HG03280 (cell line): ENCODE results near the gene PAN3.

Source experiments
- ATAC-seq: cut with Tn5 transposase; IDR thresholded peaks from one replicate; pipeline ENCODE4 v1.9.1; 2021; ENCODE audit warnings: mild to moderate bottlenecking, moderate library complexity; ENCODE audit not compliant: unreplicated experiment

The PAN3 gene

DNA sequence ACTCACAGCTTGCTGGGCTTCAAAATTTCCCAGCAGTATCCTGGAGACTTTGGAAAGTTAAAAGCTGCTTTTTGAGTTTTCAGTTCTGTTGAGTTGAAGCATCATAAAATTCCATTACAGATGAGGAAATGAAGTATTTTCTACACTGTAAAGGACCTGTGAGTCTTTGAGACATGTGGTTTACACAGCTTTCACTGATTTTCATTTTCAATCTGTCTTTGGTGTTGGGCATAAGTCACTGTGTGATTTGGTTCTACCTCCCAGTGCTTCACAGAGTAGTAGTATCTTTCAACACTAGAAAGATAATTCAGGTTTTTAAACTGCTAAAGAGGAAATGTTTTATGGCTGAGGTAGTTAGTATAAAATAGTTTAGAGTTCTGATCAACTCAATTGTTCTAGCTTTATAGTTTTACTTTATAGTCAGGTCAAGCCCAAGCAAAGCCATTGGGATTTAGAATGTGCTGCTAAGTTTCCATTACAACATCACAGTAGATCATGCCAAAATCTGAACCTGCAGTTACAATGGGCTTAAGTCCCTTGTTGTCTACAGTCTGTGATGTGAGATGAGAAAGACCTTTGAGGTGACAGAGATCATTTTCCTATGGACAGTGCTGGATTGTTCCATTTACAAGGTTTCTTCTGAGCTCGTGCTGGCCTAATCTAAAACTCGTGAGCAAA, 195.0 kb downstream of the PAN3 start:
- ATAC-seq: no peak

DNA sequence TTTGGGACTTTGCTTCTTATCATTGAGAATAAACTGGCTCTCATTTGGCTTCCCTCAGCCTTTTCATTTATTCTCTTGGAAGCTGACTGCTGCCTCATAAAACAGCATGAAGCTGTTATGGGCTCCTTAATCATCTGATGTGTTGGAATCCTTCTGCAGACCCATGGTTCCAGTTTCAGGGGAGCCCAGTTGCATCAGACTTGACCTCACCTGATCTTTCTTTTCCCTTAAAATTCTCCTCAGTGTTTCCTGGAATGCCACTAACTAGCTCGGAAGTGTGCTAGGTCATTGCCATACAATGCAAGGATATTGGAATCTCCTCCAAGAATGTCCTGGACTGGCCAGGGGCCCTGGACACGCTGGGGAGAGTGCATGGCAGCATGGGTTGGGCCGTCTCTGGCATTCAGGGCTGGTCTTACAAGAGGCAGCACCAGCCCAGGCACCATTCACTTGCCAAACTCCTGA, 197.9 kb downstream of the PAN3 start:
- ATAC-seq: no peak

- no peak for ATAC-seq
These were observed 199.0 kb downstream of the PAN3 start for GRCh38 chr13:28337166-28338005.

DNA sequence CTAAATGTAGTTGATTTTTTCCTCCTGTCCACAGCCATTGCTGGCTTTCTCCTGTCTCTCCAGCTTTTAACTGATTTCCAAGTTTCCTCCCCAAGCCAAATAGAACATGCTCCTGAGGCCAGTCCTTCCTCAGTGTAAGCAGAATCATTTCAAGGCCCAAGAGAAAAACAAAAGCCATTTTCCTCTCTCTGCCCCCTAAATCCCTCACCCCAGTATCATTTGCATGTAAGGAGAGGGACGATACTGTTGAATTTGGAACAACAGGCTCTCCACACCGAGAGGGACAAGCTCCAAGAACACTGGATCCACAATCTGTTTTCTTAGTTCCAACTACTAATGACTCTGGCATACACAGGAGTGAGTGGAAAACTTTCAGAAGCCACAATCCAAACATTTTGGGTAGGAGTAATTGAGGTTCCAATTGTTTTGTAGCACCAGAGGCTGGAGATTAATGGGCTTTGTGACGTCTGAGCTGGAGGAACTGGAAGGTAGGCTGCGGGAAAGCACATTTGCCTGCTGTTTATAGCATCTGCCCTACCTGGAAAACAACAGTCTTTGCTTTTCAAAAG, 199.7 kb downstream of the PAN3 start:
- ATAC-seq: no peak

GRCh38 chr13:28338742-28339141, 200.4 kb downstream of the PAN3 start:
- no peak for ATAC-seq

- no peak for ATAC-seq
These were observed 201.1 kb downstream of the PAN3 start for GRCh38 chr13:28339419-28339818.

- no peak for ATAC-seq
These were observed 202.0 kb downstream of the PAN3 start for GRCh38 chr13:28340272-28340793.

GRCh38 chr13:28342251-28342650, 203.9 kb downstream of the PAN3 start:
- ATAC-seq: no peak

DNA sequence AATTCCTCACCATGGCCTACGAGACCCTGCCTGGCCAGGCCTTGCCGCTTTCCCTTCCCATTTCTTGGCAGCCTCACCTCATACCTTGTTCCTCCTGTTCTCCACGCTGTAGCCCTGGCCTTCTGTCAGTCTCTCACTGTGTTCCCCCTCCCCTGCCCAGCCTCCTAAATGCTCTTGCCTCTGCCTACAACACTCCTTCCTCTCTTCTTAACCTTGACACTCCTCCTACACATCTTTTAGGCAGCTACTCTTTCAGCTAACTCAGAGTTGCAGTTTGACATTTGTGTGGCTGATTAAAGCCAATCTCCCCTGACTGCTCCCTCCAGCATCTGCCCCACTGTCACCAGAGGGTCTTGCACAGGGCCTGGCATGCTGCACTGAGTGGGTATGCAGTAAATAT, 205.8 kb downstream of the PAN3 start:
- no peak for ATAC-seq
